Hepatocyte (in vitro differentiated cells): Measurements from ENCODE around the gene TAF10. TPM values are rescaled to one million over a fixed set of nuclear protein-coding genes. Genes with fewer than 3 reads are reported as not detected.

Source experiments
- DNase-seq: peaks from one replicate; pipeline ENCODE4 v3.0.0-alpha.2; 2016; ENCODE audit warnings: low spot score
- H2AFZ ChIP-seq: fragments of 200-600 bp; sonication (generic); 2 replicates; pipeline ENCODE4 v1.6.0; 2016; ENCODE audit warnings: antibody characterized with exemption, mild to moderate bottlenecking
- H3K27ac ChIP-seq: fragments of 200-600 bp; sonication (generic); 2 replicates; pipeline ENCODE4 v1.5.1; 2016; ENCODE audit warnings: mild to moderate bottlenecking
- H3K27me3 ChIP-seq: fragments of 200-600 bp; sonication (generic); 2 replicates; pipeline ENCODE4 v1.6.1; 2016
- H3K36me3 ChIP-seq: fragments of 200-600 bp; sonication (generic); replicated peaks from 2 replicates; pipeline ENCODE4 v1.5.1; 2016; ENCODE audit warnings: low read depth; ENCODE audit not compliant: insufficient read depth
- H3K4me1 ChIP-seq: fragments of 200-600 bp; sonication (generic); 2 replicates; pipeline ENCODE4 v1.5.1; 2016; ENCODE audit warnings: mild to moderate bottlenecking, moderate library complexity; ENCODE audit not compliant: insufficient read depth
- H3K4me2 ChIP-seq: fragments of 200-600 bp; sonication (generic); 2 replicates; pipeline ENCODE4 v1.6.0; 2016
- H3K4me3 ChIP-seq: fragments of 200-600 bp; sonication (generic); 2 replicates; pipeline ENCODE4 v1.5.1; 2016; ENCODE audit warnings: mild to moderate bottlenecking
- H3K79me2 ChIP-seq: fragments of 200-600 bp; sonication (generic); 2 replicates; pipeline ENCODE4 v1.6.0; 2017; ENCODE audit warnings: mild to moderate bottlenecking
- H3K9me2 ChIP-seq: fragments of 200-600 bp; sonication (generic); replicated peaks from 2 replicates; pipeline ENCODE4 v1.6.0; 2017; ENCODE audit warnings: mild to moderate bottlenecking; ENCODE audit not compliant: insufficient read depth
- H3K9me3 ChIP-seq: fragments of 200-600 bp; sonication (generic); 2 replicates; pipeline ENCODE4 v1.5.1; 2016; ENCODE audit warnings: low read depth, mild to moderate bottlenecking
- H4K20me1 ChIP-seq: fragments of 200-600 bp; sonication (generic); 2 replicates; pipeline ENCODE4 v1.6.0; 2016; ENCODE audit warnings: mild to moderate bottlenecking; ENCODE audit not compliant: insufficient read depth, poor library complexity, severe bottlenecking
- EZH2 ChIP-seq: fragments of 200-600 bp; sonication (generic); IDR thresholded peaks from 2 replicates; pipeline ENCODE4 v1.6.1; 2016; ENCODE audit warnings: antibody characterized with exemption, mild to moderate bottlenecking, borderline replicate concordance
- EZH2phosphoT487 ChIP-seq: fragments of 200-600 bp; sonication (generic); IDR thresholded peaks from one replicate; pipeline ENCODE4 v1.6.1; 2018; ENCODE audit warnings: antibody characterized with exemption, mild to moderate bottlenecking, low read depth, moderate library complexity; ENCODE audit not compliant: unreplicated experiment, severe bottlenecking
- WGBS: methylation state at CpG from one replicate; pipeline ENCODE4 v1.1.6; 2016; ENCODE audit warnings: low lambda C conversion rate; ENCODE audit errors: missing lambda C conversion rate; 5-methylcytosine and 5-hydroxymethylcytosine counted together
- polyA plus RNA-seq: library from polyadenylated mRNA; unstranded; fragments of >200 nt; fragmentation: Nextera tagmentation; extraction: Ambion mirVana; gene quantifications from 2 replicates; pipeline ENCODE4 v1.2.1, GENCODE V29; 2016
- total RNA-seq: library from RNA; depleted of rRNA; stranded (reverse); fragments of >200 nt; gene quantifications from 2 replicates; pipeline ENCODE4 v1.2.3, GENCODE V29; 2014
- TF ChIP-seq, protein P1 (sequence below): fragments of 200-600 bp; sonication (generic); IDR thresholded peaks from 2 replicates; pipeline ENCODE4 v1.5.1; 2016; ENCODE audit warnings: antibody characterized with exemption, mild to moderate bottlenecking; ENCODE audit not compliant: poor library complexity

The TAF10 gene
- total and polyA plus RNA-seq, 2 experiments from 2014 or later: 33.3 to 295 TPM

DNA sequence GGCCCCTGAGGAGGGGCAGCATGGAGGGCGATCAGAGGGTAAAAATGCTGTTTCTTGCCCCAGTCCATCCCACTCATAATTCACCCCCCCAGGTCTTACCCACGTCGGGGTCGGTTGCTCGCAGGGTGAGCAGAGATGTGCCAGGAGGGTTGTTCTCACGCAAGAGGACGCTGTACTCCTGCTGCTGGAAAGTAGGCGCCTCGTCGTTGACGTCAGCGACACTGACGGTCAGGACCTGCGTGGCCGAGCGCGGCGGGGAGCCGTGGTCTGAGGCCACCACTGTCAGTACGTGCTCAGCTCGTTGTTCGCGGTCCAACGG lies 17.5 kb upstream of the TAF10 start:
- no peaks in the 10 kb centered on the region for H3K9me2 ChIP-seq
- H3K27me3 ChIP-seq: peaks cover 8% of the 10 kb centered on the region
- no peaks in the 10 kb centered on the region for H3K9me3 ChIP-seq
- no peak for DNase-seq
- H3K4me1 ChIP-seq: no peaks in the 10 kb centered on the region
- H3K79me2 ChIP-seq: no peaks in the 10 kb centered on the region
- no peaks in the 10 kb centered on the region for H3K36me3 ChIP-seq
- 95% methylated on average over 24 of the region's 24 CpGs for WGBS
- H3K27ac ChIP-seq: no peak overlapping the region
- no peaks in the 10 kb centered on the region for H4K20me1 ChIP-seq
- H3K4me2 ChIP-seq: no peak overlapping the region
- TF ChIP-seq EZH2: no peak
- no peak for TF ChIP-seq EZH2phosphoT487
- TF ChIP-seq, protein P1, sequence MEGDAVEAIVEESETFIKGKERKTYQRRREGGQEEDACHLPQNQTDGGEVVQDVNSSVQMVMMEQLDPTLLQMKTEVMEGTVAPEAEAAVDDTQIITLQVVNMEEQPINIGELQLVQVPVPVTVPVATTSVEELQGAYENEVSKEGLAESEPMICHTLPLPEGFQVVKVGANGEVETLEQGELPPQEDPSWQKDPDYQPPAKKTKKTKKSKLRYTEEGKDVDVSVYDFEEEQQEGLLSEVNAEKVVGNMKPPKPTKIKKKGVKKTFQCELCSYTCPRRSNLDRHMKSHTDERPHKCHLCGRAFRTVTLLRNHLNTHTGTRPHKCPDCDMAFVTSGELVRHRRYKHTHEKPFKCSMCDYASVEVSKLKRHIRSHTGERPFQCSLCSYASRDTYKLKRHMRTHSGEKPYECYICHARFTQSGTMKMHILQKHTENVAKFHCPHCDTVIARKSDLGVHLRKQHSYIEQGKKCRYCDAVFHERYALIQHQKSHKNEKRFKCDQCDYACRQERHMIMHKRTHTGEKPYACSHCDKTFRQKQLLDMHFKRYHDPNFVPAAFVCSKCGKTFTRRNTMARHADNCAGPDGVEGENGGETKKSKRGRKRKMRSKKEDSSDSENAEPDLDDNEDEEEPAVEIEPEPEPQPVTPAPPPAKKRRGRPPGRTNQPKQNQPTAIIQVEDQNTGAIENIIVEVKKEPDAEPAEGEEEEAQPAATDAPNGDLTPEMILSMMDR: no peak
- no peak overlapping the region for H2AFZ ChIP-seq
- no peak overlapping the region for H3K4me3 ChIP-seq

DNA sequence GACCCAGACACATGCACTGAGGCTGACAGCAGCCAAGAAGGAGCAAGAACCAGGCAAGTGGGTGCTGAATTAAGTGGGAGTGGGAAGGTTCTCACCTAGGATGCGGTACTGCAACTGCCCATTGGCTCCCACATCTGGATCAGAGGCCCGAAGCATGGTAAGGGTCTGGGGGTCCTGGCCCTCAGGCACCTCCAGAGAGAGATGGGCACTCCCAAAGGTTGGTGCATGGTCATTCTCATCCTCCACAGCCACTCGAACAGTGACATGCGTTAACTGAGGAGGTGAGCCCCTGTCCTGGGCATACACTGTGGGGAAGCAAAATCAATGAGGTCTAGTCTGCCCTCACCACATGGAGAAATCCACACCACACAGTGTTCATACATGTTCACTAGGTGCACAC lies 16.5 kb upstream of the TAF10 start:
- no peaks in the 10 kb centered on the region for H3K4me1 ChIP-seq
- no peaks in the 10 kb centered on the region for H3K9me3 ChIP-seq
- no peak for DNase-seq
- H3K79me2 ChIP-seq: no peaks in the 10 kb centered on the region
- no peak overlapping the region for H2AFZ ChIP-seq
- no peaks in the 10 kb centered on the region for H4K20me1 ChIP-seq
- TF ChIP-seq EZH2 (no peak), EZH2phosphoT487 (no peak)
- TF ChIP-seq, protein P1: no peak
- WGBS: 97% methylated on average over 4 of the region's 4 CpGs
- H3K27ac ChIP-seq: no peak overlapping the region
- peaks cover 8% of the 10 kb centered on the region for H3K27me3 ChIP-seq
- no peak overlapping the region for H3K4me3 ChIP-seq
- no peaks in the 10 kb centered on the region for H3K9me2 ChIP-seq
- no peaks in the 10 kb centered on the region for H3K36me3 ChIP-seq
- no peak overlapping the region for H3K4me2 ChIP-seq

GRCh38 chr11:6627762-6628241 lies 15.8 kb upstream of the TAF10 start:
- H3K4me3 ChIP-seq: no peak overlapping the region
- no peaks in the 10 kb centered on the region for H3K79me2 ChIP-seq
- H4K20me1 ChIP-seq: no peaks in the 10 kb centered on the region
- no peaks in the 10 kb centered on the region for H3K9me2 ChIP-seq
- H2AFZ ChIP-seq: no peak overlapping the region
- WGBS: 82% methylated on average over 2 of the region's 2 CpGs
- no peaks in the 10 kb centered on the region for H3K9me3 ChIP-seq
- TF ChIP-seq EZH2phosphoT487 (no peak), EZH2 (no peak)
- no peak for DNase-seq
- H3K27me3 ChIP-seq: peaks cover 8% of the 10 kb centered on the region
- H3K4me1 ChIP-seq: no peaks in the 10 kb centered on the region
- no peak overlapping the region for H3K27ac ChIP-seq
- no peak overlapping the region for H3K4me2 ChIP-seq
- H3K36me3 ChIP-seq: no peaks in the 10 kb centered on the region

DNA sequence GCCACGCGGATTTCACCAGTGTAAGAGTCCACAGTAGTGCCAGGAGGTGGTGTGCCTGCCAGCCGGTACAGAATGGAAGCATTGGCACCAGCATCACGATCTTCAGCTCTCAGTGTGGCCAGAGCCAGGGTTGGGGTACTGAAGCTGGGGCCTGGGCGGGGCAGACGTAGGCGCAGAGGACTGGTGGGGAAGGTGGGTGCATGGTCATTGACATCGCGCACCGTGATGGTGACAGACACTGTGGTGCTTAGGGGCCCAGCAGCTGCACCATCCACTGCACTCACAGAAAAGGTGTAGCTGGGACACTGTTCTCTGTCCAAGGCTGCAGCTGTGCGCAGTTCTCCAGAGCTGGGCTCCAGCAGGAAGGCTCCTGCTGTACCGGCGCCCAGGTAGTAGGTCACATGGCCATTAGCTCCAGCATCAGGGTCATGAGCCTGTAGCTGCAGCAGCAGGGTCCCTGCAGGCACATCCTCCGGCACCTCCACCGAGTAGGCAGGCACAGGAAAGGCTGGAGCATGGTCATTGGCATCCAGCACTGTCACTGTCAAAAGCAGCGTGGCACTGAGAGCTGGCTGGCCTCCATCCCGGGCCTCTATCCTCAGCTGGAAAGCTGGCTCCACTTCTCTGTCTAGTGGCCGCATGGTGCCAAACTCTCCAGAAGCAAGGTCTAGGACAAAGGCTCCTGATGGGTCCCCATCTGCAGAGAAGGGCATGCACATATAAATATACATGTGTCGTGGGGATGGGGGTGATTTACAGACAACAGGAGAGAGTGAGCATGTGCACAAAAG lies 15.2 kb upstream of the TAF10 start:
- Histone ChIP-seq H3K79me2 (no peaks in the 10 kb centered on the region), H4K20me1 (no peaks in the 10 kb centered on the region), H2AFZ (no peak overlapping the region), H3K4me3 (no peak overlapping the region), H3K4me1 (no peaks in the 10 kb centered on the region), H3K27me3 (peaks cover 8% of the 10 kb centered on the region), H3K9me2 (no peaks in the 10 kb centered on the region), H3K9me3 (no peaks in the 10 kb centered on the region), H3K4me2 (no peak overlapping the region), H3K27ac (no peak overlapping the region), H3K36me3 (no peaks in the 10 kb centered on the region)
- 97% methylated on average over 19 of the region's 19 CpGs for whole genome bisulfite sequencing
- TF ChIP-seq EZH2 (no peak), EZH2phosphoT487 (no peak)
- TF ChIP-seq, protein P1: no peak
- DNase-seq: no peak
